Fibroblast of lung (primary cell): Measurements from ENCODE around the gene PZP. TPM values are rescaled to one million over a fixed set of nuclear protein-coding genes. Genes with fewer than 3 reads are reported as not detected.

Experiments used
- DNase-seq, 2 donors: peaks; one replicate each; pipeline versions ENCODE4 v3.0.0 to v3.0.0-alpha.2; 2010; ENCODE audit warnings: low read depth in 2 of 2
- H2AFZ ChIP-seq: 2 replicates; pipeline ENCODE4 v1.5.1; 2012; ENCODE audit warnings: low read length, control low read depth, inconsistent platforms
- H3K27ac ChIP-seq: 2 replicates; pipeline ENCODE4 v1.5.1; 2011; ENCODE audit warnings: low read length, control low read depth; ENCODE audit not compliant: insufficient read depth
- H3K27me3 ChIP-seq: 2 replicates; pipeline ENCODE4 v1.5.1; 2011; ENCODE audit warnings: mild to moderate bottlenecking, low read length; ENCODE audit not compliant: control insufficient read depth, insufficient read depth
- H3K36me3 ChIP-seq: 2 replicates; pipeline ENCODE4 v1.5.1; 2011; ENCODE audit warnings: low read length; ENCODE audit not compliant: control insufficient read depth, insufficient read depth
- H3K4me1 ChIP-seq: 2 replicates; pipeline ENCODE4 v1.5.1; 2011; ENCODE audit warnings: low read length; ENCODE audit not compliant: control insufficient read depth, insufficient read depth; ENCODE audit errors: extremely low read depth
- H3K4me2 ChIP-seq: 2 replicates; pipeline ENCODE4 v1.5.1; 2011; ENCODE audit warnings: low read length, control low read depth; ENCODE audit not compliant: insufficient read depth; ENCODE audit errors: extremely low read depth
- H3K4me3 ChIP-seq, 4 experiments: fragments of 200-600 bp in 1 of 4; sonication (generic) in 1 of 4; replicated peaks in 1 of 4; 2 replicates each; pipeline ENCODE4 v1.5.1; 2011 to 2016; ENCODE audit warnings: low read length in 4 of 4, low read depth in 3 of 4, mild to moderate bottlenecking in 3 of 4, control low read depth in 2 of 4, inconsistent platforms in 1 of 4, mixed read lengths in 1 of 4; ENCODE audit not compliant: insufficient read depth in 1 of 4; ENCODE audit errors: control extremely low read depth in 1 of 4
- H3K79me2 ChIP-seq: 2 replicates; pipeline ENCODE4 v1.5.1; 2012; ENCODE audit warnings: mild to moderate bottlenecking, low read length, inconsistent platforms; ENCODE audit not compliant: control insufficient read depth, insufficient read depth
- H3K9ac ChIP-seq: 2 replicates; pipeline ENCODE4 v1.5.1; 2011; ENCODE audit warnings: mild to moderate bottlenecking, low read length, control low read depth; ENCODE audit not compliant: insufficient read depth
- H3K9me3 ChIP-seq: 2 replicates; pipeline ENCODE4 v1.5.1; 2012; ENCODE audit warnings: low read depth, low read length; ENCODE audit not compliant: control insufficient read depth, insufficient read depth
- H4K20me1 ChIP-seq: 2 replicates; pipeline ENCODE4 v1.5.1; 2011; ENCODE audit warnings: low read length; ENCODE audit not compliant: control insufficient read depth, insufficient read depth; ENCODE audit errors: extremely low read depth
- CTCF ChIP-seq, 2 donors: IDR thresholded peaks in 1 of 2; conservative IDR thresholded peaks in 1 of 2; 1 replicate in 1 of 2; 2 replicates in 1 of 2; pipeline ENCODE4 v1.5.1; 2011 to 2012; ENCODE audit warnings: low read length in 2 of 2, control low read depth in 1 of 2, inconsistent platforms in 1 of 2, low read depth in 1 of 2, mild to moderate bottlenecking in 1 of 2
- EZH2 ChIP-seq: IDR thresholded peaks from 2 replicates; pipeline ENCODE4 v1.5.1; 2012; ENCODE audit warnings: low read length, control low read depth, mild to moderate bottlenecking; ENCODE audit errors: missing control alignments
- polyA plus RNA-seq, 2 donors: library from polyadenylated mRNA; depleted of rRNA in 1 of 2; stranded (reverse) in 1 of 2; unstranded in 1 of 2; fragments of >200 nt; gene quantifications; 2 replicates each; pipeline ENCODE4 v1.2.1, GENCODE V29; 2011 to 2012; ENCODE audit warnings: missing spikeins in 1 of 2
- total RNA-seq: library from RNA; depleted of rRNA; stranded (reverse); fragments of >200 nt; gene quantifications from 2 replicates; pipeline ENCODE4 v1.2.1, GENCODE V29; 2014

PZP gene
- total and polyA plus RNA-seq, 2 donors (not counting 1 experiment from before 2014, with no cell fraction given), result not detected

DNA sequence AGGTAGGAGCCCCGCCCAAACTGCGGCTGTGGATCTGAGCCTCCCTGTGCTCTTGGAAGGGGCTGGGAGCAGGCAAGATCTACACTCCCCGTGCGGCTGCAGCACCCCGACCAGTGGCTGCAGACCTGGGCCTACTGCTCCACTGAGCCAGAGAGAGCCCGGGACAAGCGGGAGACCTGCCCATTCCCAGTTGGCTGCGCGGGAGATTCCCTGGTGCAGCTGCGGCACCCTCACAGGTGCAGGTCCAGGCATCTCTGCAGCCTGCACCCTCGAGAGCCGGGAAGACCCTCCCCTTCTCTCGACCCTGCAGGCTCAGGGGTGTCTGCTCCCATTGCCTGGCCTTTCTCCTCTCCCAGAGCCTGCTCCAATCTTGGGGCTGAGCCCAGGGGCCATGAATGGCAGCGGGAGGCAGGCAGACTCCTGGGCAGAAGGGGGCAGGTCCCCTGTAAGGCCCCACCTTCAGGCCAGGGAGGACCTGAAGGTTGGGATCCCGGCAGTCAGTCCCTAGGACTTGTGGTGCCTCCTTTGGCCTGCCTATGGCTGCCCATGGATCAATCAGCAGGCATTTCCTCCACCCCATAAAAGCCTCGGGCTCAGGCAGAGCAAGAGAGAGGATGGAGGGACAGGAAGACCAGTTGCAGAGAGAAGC is 83.7 kb downstream of the PZP start:
- TF ChIP-seq EZH2 (no peak), CTCF (conservative IDR thresholded peaks at IDR 0.05 in 1 of 2, IDR thresholded peaks at IDR 0.05 in 1 of 2; ENCODE audit: low read depth in 1 of 2, low read length in 2 of 2) (no peak)
- Histone ChIP-seq H3K9ac (no peak overlapping the region), H3K36me3 (no peaks in the 10 kb centered on the region), H2AFZ (peak overlapping the region; percentile 73), H3K79me2 (no peaks in the 10 kb centered on the region), H3K4me2 (peak overlapping the region; percentile 72), H3K27ac (no peak overlapping the region), H3K9me3 (no peaks in the 10 kb centered on the region), H3K4me3 (peak overlapping the region in 3 of 4 experiments; percentile 0 to 39 (median 19)), H3K27me3 (no peaks in the 10 kb centered on the region), H3K4me1 (no peaks in the 10 kb centered on the region), H4K20me1 (no peaks in the 10 kb centered on the region)
- no peak for DNase-seq

DNA sequence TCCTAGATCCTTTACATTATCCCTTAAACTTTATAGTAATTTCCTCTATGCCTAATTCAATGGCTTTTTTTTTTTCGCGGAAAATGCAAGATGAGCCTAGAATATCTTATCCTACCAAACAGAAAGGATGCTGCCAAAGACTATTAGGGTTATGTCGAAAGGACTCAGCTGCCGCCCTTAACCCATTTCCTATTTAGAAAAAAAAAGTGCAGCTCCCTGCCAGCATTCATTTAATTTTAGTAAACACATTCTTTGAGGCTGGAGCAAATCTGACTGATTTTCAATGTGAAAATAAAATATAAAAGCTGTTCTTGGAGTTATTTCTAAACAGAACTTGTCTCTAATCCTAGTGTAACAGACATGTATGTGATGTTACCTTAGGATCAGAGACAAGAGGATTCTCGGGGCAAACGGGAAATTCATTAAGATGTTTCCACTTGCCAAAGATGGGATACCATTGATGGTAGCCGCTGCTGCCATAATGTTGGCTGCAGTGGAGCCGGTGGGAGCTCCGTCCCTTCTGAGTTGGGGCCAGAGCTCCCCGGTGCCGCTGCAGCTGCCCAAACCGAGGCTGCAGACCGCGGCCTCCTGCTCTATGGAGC is 84.3 kb downstream of the PZP start:
- TF ChIP-seq EZH2, result no peak
- TF ChIP-seq CTCF (conservative IDR thresholded peaks at IDR 0.05 in 1 of 2, IDR thresholded peaks at IDR 0.05 in 1 of 2; ENCODE audit: low read depth in 1 of 2, low read length in 2 of 2), result no peak
- Histone ChIP-seq H3K4me3 (peak overlapping the region; percentile 21 to 39 (median 32)), H3K4me2 (peak overlapping the region; percentile 72), H3K79me2 (no peaks in the 10 kb centered on the region), H2AFZ (peak overlapping the region; percentile 73), H3K27me3 (no peaks in the 10 kb centered on the region), H3K4me1 (no peaks in the 10 kb centered on the region), H3K36me3 (no peaks in the 10 kb centered on the region), H3K27ac (no peak overlapping the region), H3K9ac (no peak overlapping the region), H3K9me3 (no peaks in the 10 kb centered on the region), H4K20me1 (no peaks in the 10 kb centered on the region)
- DNase-seq, result peak in 1 of 2 donors; percentile 77

- H3K4me2 ChIP-seq, result peak overlapping the region; percentile 32
- H3K27me3 ChIP-seq, result no peaks in the 10 kb centered on the region
- H3K9me3 ChIP-seq, result no peaks in the 10 kb centered on the region
- no peak overlapping the region for H3K27ac ChIP-seq
- H3K36me3 ChIP-seq, result no peaks in the 10 kb centered on the region
- DNase-seq, result no peak
- no peak overlapping the region for H3K9ac ChIP-seq
- no peaks in the 10 kb centered on the region for H3K79me2 ChIP-seq
- peak overlapping the region; percentile 65 for H2AFZ ChIP-seq
- peaks cover 5% of the 10 kb centered on the region for H3K4me1 ChIP-seq
- H3K4me3 ChIP-seq, result no peak overlapping the region
- no peaks in the 10 kb centered on the region for H4K20me1 ChIP-seq
- TF ChIP-seq EZH2, result no peak
- TF ChIP-seq CTCF (conservative IDR thresholded peaks at IDR 0.05 in 1 of 2, IDR thresholded peaks at IDR 0.05 in 1 of 2; ENCODE audit: low read depth in 1 of 2, low read length in 2 of 2), result no peak
These were observed 86.0 kb downstream of the PZP start for GRCh38 chr12:9122091-9122609.
